Measurements from ENCODE around the gene CCDC152.

The CCDC152 gene

GRCh38 chr5:42772265-42772993 is 15.8 kb downstream of the CCDC152 start:
- Histone ChIP-seq H3K79me2 (ENCODE audit: insufficient read depth, low read length) (no peaks in the 10 kb centered on the region), H3K36me3 (ENCODE audit: insufficient read depth, low read length) (no peaks in the 10 kb centered on the region), H3K27me3 (ENCODE audit: insufficient read depth, low read length) (no peaks in the 10 kb centered on the region), H4K20me1 (ENCODE audit: insufficient read depth, low read length) (no peaks in the 10 kb centered on the region), H3F3A (ENCODE audit: insufficient read depth, low read length) (no peaks in the 10 kb centered on the region), H3K27ac (ENCODE audit: low read depth, low read length, poor library complexity, severe bottlenecking) (no peak overlapping the region), H3K4me2 (ENCODE audit: low read length) (no peak overlapping the region), H2AFZ (ENCODE audit: low read length) (no peak overlapping the region), H3K9me2 (ENCODE audit: low read depth, low read length) (no peaks in the 10 kb centered on the region), H3K4me1 (ENCODE audit: insufficient read depth, low read length, severe bottlenecking) (no peaks in the 10 kb centered on the region), H3K4me3 (ENCODE audit: low read depth, low read length, poor library complexity, severe bottlenecking) (no peak overlapping the region), H3K9ac (ENCODE audit: low read length) (no peak overlapping the region), H3K9me3 (ENCODE audit: low read length) (no peaks in the 10 kb centered on the region)
- no peak for TF ChIP-seq CTCF (IDR thresholded peaks at IDR 0.05; ENCODE audit: low read length)

- no peak for TF ChIP-seq CTCF (IDR thresholded peaks at IDR 0.05; ENCODE audit: low read length)
- no peak for TF ChIP-seq EZH2 (IDR thresholded peaks at IDR 0.05; ENCODE audit: borderline replicate concordance, low read length)
- Histone ChIP-seq H3K9me3 (ENCODE audit: low read length) (no peaks in the 10 kb centered on the region), H3K4me1 (ENCODE audit: insufficient read depth, low read length, severe bottlenecking) (no peaks in the 10 kb centered on the region), H3K9ac (ENCODE audit: low read length) (no peak overlapping the region), H3K27ac (ENCODE audit: low read depth, low read length, poor library complexity, severe bottlenecking) (no peak overlapping the region), H3K4me2 (ENCODE audit: low read length) (no peak overlapping the region), H4K20me1 (ENCODE audit: insufficient read depth, low read length) (no peaks in the 10 kb centered on the region), H3F3A (ENCODE audit: insufficient read depth, low read length) (no peaks in the 10 kb centered on the region), H3K27me3 (ENCODE audit: insufficient read depth, low read length) (no peaks in the 10 kb centered on the region), H3K4me3 (ENCODE audit: low read depth, low read length, poor library complexity, severe bottlenecking) (no peak overlapping the region), H3K9me2 (ENCODE audit: low read depth, low read length) (no peaks in the 10 kb centered on the region), H2AFZ (ENCODE audit: low read length) (no peak overlapping the region), H3K36me3 (ENCODE audit: insufficient read depth, low read length) (no peaks in the 10 kb centered on the region), H3K79me2 (ENCODE audit: insufficient read depth, low read length) (no peaks in the 10 kb centered on the region)
Observed at GRCh38 chr5:42779083-42779482, 22.5 kb downstream of the CCDC152 start.

- no peaks in the 10 kb centered on the region for H3K9me2 ChIP-seq (ENCODE audit: low read depth, low read length)
- no peak overlapping the region for H3K4me3 ChIP-seq (ENCODE audit: low read depth, low read length, poor library complexity, severe bottlenecking)
- no peaks in the 10 kb centered on the region for H3K4me1 ChIP-seq (ENCODE audit: insufficient read depth, low read length, severe bottlenecking)
- no peak overlapping the region for H3K4me2 ChIP-seq (ENCODE audit: low read length)
- H3K27me3 ChIP-seq (ENCODE audit: insufficient read depth, low read length) = no peaks in the 10 kb centered on the region
- no peaks in the 10 kb centered on the region for H3K9me3 ChIP-seq (ENCODE audit: low read length)
- no peaks in the 10 kb centered on the region for H3K36me3 ChIP-seq (ENCODE audit: insufficient read depth, low read length)
- no peak overlapping the region for H2AFZ ChIP-seq (ENCODE audit: low read length)
- TF ChIP-seq EZH2 (IDR thresholded peaks at IDR 0.05; ENCODE audit: borderline replicate concordance, low read length) = no peak
- TF ChIP-seq CTCF (IDR thresholded peaks at IDR 0.05; ENCODE audit: low read length) = no peak
- H3K79me2 ChIP-seq (ENCODE audit: insufficient read depth, low read length) = no peaks in the 10 kb centered on the region
- no peaks in the 10 kb centered on the region for H3F3A ChIP-seq (ENCODE audit: insufficient read depth, low read length)
- H3K9ac ChIP-seq (ENCODE audit: low read length) = no peak overlapping the region
- no peaks in the 10 kb centered on the region for H4K20me1 ChIP-seq (ENCODE audit: insufficient read depth, low read length)
- no peak overlapping the region for H3K27ac ChIP-seq (ENCODE audit: low read depth, low read length, poor library complexity, severe bottlenecking)
Observed at GRCh38 chr5:42781584-42781983, 25.0 kb downstream of the CCDC152 start.
